Karpas-422 (cell line): Measurements from ENCODE around the gene NT5DC3. TPM values are rescaled to one million over a fixed set of nuclear protein-coding genes. Genes with fewer than 3 reads are reported as not detected.

Experiments
- DNase-seq: peaks from one replicate; pipeline ENCODE4 v3.0.0-alpha.2; 2015
- H2AFZ ChIP-seq: fragments of 200-600 bp; sonication (generic); 2 replicates; pipeline ENCODE4 v1.6.1; 2014; ENCODE audit warnings: antibody characterized with exemption, low read length, mixed read lengths
- H3K27ac ChIP-seq: fragments of 200-600 bp; sonication (generic); 2 replicates; pipeline ENCODE4 v1.5.1; 2014; ENCODE audit warnings: mild to moderate bottlenecking, low read length, moderate library complexity
- H3K27me3 ChIP-seq: fragments of 200-600 bp; sonication (generic); 2 replicates; pipeline ENCODE4 v1.6.1; 2014; ENCODE audit warnings: low read length, mixed read lengths
- H3K36me3 ChIP-seq: fragments of 200-600 bp; sonication (generic); 2 replicates; pipeline ENCODE4 v1.6.1; 2014; ENCODE audit warnings: low read length, mixed read lengths; ENCODE audit not compliant: insufficient read depth
- H3K4me1 ChIP-seq: fragments of 200-600 bp; sonication (generic); 2 replicates; pipeline ENCODE4 v1.6.1; 2014; ENCODE audit warnings: mild to moderate bottlenecking, low read length, mixed read lengths
- H3K4me2 ChIP-seq: fragments of 200-600 bp; sonication (generic); 2 replicates; pipeline ENCODE4 v1.6.1; 2014; ENCODE audit warnings: low read length, low read depth, mild to moderate bottlenecking; ENCODE audit not compliant: poor library complexity, severe bottlenecking
- H3K4me3 ChIP-seq: fragments of 200-600 bp; sonication (generic); 2 replicates; pipeline ENCODE4 v1.5.1; 2014; ENCODE audit warnings: mild to moderate bottlenecking, antibody characterized with exemption, low read length, mixed read lengths
- H3K79me2 ChIP-seq: fragments of 200-600 bp; sonication (generic); 2 replicates; pipeline ENCODE4 v1.6.1; 2014; ENCODE audit warnings: mild to moderate bottlenecking, low read length, mixed read lengths
- H3K9ac ChIP-seq: fragments of 200-600 bp; sonication (generic); 2 replicates; pipeline ENCODE4 v1.6.0; 2014; ENCODE audit warnings: low read length
- H3K9me2 ChIP-seq: fragments of 200-600 bp; sonication (generic), shearing (Covaris generic); replicated peaks from 2 replicates; pipeline ENCODE4 v1.6.0; 2014; ENCODE audit warnings: mild to moderate bottlenecking, low read length, moderate library complexity; ENCODE audit not compliant: insufficient read depth
- H3K9me3 ChIP-seq: fragments of 300-700, 200-600 bp; sonication (generic); 2 replicates; pipeline ENCODE4 v1.6.1; 2014; ENCODE audit warnings: low read length, mixed read lengths
- H4K20me1 ChIP-seq: fragments of 200-600 bp; sonication (generic); 2 replicates; pipeline ENCODE4 v1.6.1; 2014; ENCODE audit warnings: mild to moderate bottlenecking, antibody characterized with exemption, low read length, low read depth; ENCODE audit not compliant: insufficient read depth
- total RNA-seq: library from RNA; depleted of rRNA; stranded (reverse); fragments of >200 nt; shearing (Covaris generic); gene quantifications from 2 replicates; pipeline ENCODE4 v1.2.3, GENCODE V29; 2014; ENCODE audit warnings: low replicate concordance

The NT5DC3 gene
- total RNA-seq, 1 experiment from 2014 or later: 1.7 TPM

DNA sequence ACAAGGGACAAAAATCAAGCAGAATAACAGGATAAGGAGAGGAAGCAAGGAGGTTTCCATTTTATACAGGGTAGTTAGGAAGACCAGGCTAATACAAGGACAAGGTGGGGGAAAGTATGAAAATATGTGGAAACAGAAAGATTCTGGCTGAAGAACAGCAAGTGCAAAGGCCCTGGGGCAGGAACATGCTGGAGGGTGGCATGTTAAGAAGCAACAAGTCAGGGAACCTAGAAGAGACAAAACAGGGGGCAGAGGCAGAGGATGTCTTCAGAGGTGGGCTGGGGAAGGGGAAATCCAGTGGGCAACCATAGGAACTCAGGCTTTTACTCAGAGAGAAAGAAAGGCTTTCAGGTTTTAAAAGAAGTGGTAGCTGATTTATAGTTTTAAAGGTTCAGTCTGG lies 54.8 kb downstream of the NT5DC3 start:
- Histone ChIP-seq H3K27me3 (no peaks in the 10 kb centered on the region), H3K79me2 (no peaks in the 10 kb centered on the region), H3K27ac (no peak overlapping the region), H3K9me3 (no peaks in the 10 kb centered on the region), H3K9me2 (no peaks in the 10 kb centered on the region), H4K20me1 (no peaks in the 10 kb centered on the region), H3K4me2 (no peak overlapping the region), H3K4me3 (no peak overlapping the region), H3K36me3 (no peaks in the 10 kb centered on the region), H3K4me1 (no peaks in the 10 kb centered on the region), H3K9ac (no peak overlapping the region), H2AFZ (no peak overlapping the region)
- no peak for DNase-seq

DNA sequence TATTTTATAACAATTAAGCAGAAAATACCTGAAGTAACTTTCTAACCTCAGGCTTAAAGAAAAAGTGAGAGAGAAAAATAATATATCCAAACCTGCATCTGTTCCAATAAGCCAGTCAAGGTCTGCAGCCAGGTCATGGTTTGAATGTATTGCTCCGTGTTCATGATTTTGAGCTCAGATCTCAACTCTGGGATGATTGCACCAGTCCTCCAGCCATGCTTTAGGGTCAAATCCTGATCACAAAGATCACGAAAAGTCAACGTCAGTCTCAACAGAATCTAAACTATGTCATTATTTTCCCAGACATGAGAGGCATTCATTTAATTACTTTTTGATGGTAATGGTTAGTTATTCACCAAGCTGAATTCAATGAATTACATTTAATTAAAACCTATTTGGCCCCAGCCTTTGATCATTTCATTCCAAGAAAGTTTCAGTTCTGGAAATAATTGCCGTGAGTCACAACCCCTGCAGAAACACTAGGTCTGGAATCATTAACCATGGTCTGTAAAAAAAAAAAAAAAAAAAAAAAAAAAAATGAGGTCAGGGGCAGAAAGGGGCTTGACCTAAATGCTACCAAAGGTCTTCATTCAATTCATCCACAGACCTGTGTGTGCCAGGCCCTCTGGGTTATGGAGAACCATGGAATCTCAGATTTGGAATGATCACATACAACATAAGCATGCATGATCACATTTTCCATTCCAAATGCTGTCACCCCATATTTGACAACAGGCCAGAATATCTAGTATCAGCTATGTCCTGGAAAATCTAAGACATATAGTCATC lies 55.6 kb downstream of the NT5DC3 start:
- Histone ChIP-seq H3K79me2 (no peaks in the 10 kb centered on the region), H3K27ac (no peak overlapping the region), H3K4me2 (no peak overlapping the region), H4K20me1 (no peaks in the 10 kb centered on the region), H3K4me1 (no peaks in the 10 kb centered on the region), H3K4me3 (no peak overlapping the region), H3K36me3 (no peaks in the 10 kb centered on the region), H2AFZ (no peak overlapping the region), H3K9me2 (no peaks in the 10 kb centered on the region), H3K27me3 (no peaks in the 10 kb centered on the region), H3K9ac (no peak overlapping the region), H3K9me3 (no peaks in the 10 kb centered on the region)
- no peak for DNase-seq

DNA sequence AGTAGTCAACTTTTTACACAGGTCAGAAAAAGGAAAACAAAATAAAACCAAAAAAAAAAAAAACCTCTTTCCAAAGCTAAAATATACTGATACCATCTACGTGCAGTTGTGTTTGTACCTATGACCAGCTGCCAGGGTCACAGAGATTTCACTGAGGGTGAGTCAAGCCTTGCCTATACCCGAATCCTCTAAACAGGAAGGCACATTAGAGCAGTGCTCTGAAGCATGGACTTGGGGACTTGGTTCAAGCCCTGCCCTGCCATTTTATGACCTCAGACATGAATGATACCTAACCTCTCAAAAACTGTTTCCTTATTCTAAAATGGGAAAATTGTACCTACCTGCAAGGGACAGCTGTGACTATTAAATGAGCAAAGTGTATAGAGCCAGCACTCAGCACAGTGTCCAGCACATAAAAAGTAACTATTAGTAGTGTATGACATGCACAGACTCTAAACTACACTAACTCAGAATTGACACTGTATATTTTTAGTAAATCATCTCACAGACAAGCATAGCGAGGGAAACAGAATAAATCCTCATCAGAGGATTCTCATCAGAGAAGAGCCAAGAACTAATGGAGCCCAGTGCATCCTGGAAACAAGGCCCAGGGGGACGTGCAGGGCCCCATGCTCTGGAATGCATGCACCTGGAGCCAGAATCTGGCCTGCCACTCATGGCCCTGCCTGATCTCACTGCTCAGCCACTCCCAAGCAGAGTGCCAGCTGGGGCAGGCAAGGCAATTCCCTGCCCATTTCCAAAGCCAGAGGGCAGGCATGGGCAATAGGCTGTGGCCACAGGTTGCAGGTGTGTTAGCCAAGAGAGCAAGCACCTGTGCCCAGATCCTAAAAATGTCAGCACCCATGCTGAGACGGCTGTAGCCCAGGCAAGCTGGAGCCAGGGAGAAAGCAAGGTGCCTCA lies 57.0 kb downstream of the NT5DC3 start:
- no peaks in the 10 kb centered on the region for H3K9me2 ChIP-seq
- H3K4me3 ChIP-seq: no peak overlapping the region
- H3K4me1 ChIP-seq: no peaks in the 10 kb centered on the region
- H4K20me1 ChIP-seq: no peaks in the 10 kb centered on the region
- no peak for DNase-seq
- no peaks in the 10 kb centered on the region for H3K27me3 ChIP-seq
- no peak overlapping the region for H3K9ac ChIP-seq
- no peak overlapping the region for H3K4me2 ChIP-seq
- no peaks in the 10 kb centered on the region for H3K36me3 ChIP-seq
- no peaks in the 10 kb centered on the region for H3K79me2 ChIP-seq
- no peak overlapping the region for H2AFZ ChIP-seq
- no peak overlapping the region for H3K27ac ChIP-seq
- no peaks in the 10 kb centered on the region for H3K9me3 ChIP-seq

DNA sequence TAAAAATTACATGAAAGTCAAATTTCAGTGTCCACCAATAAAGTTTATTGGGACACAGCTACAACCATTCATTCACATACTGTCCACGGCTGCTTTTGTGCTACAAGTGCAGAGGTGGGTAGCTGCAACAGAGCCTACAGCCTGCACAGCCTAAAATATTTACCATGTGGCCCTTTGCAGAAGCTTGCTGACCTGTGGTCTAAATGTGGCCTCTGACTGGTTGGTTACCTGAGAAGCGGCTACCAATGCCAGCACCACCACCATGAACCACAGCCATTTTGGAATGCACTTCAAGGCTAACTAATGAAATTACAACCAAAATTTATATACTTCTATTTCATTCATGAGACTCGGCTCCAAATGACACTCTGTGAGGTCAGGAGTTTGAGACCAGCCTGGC lies 58.6 kb downstream of the NT5DC3 start:
- no peak overlapping the region for H3K27ac ChIP-seq
- no peaks in the 10 kb centered on the region for H3K9me3 ChIP-seq
- H3K4me2 ChIP-seq: no peak overlapping the region
- no peaks in the 10 kb centered on the region for H3K4me1 ChIP-seq
- no peak overlapping the region for H3K9ac ChIP-seq
- no peaks in the 10 kb centered on the region for H3K36me3 ChIP-seq
- no peak overlapping the region for H3K4me3 ChIP-seq
- no peak overlapping the region for H2AFZ ChIP-seq
- H3K27me3 ChIP-seq: no peaks in the 10 kb centered on the region
- no peaks in the 10 kb centered on the region for H3K9me2 ChIP-seq
- no peaks in the 10 kb centered on the region for H4K20me1 ChIP-seq
- DNase-seq: no peak
- no peaks in the 10 kb centered on the region for H3K79me2 ChIP-seq

DNA sequence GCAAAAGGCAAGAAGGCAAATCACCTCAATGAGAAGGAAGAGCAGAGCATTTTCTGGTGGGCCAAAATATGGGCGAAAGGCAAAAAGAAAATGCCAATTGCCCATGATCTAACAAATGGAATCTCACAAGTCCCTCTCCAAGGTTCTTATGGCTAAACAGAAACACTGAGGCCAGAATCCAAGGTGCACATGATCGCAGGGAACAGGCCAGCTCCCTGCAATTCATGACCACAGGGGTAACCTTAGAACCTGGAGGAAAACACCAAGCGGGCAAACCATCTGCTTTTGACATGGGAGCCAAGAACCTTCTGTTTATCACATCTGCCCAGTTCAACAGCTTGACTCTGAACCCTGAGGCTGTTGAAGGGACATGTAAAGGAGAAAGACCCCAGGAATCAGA lies 60.0 kb downstream of the NT5DC3 start:
- Histone ChIP-seq H4K20me1 (no peaks in the 10 kb centered on the region), H3K36me3 (no peaks in the 10 kb centered on the region), H3K4me3 (no peak overlapping the region), H3K9me3 (no peaks in the 10 kb centered on the region), H3K9ac (no peak overlapping the region), H2AFZ (no peak overlapping the region), H3K9me2 (no peaks in the 10 kb centered on the region), H3K79me2 (no peaks in the 10 kb centered on the region), H3K27me3 (no peaks in the 10 kb centered on the region), H3K4me1 (no peaks in the 10 kb centered on the region), H3K27ac (no peak overlapping the region), H3K4me2 (no peak overlapping the region)
- DNase-seq: no peak

DNA sequence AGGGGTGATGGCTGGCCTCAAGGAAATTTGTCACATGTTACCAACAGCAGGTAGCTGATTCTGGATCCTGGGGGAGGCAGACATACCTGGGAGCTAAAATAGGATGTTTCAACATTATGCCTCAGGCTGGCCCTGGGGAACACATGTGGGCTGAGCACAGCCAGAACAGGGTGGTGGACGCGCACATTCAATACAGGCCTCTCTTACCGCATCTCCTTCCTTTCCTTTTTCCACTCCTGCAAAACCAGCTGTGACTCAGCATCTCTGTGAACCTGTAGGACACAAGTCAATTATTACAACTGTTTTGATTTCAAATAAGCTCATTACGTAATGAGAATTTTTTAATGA lies 61.0 kb downstream of the NT5DC3 start:
- no peak for DNase-seq
- Histone ChIP-seq H3K4me2 (no peak overlapping the region), H3K9ac (no peak overlapping the region), H4K20me1 (no peaks in the 10 kb centered on the region), H3K4me3 (no peak overlapping the region), H3K27ac (no peak overlapping the region), H3K9me3 (no peaks in the 10 kb centered on the region), H3K9me2 (no peaks in the 10 kb centered on the region), H3K27me3 (no peaks in the 10 kb centered on the region), H3K36me3 (no peaks in the 10 kb centered on the region), H3K4me1 (no peaks in the 10 kb centered on the region), H3K79me2 (no peaks in the 10 kb centered on the region), H2AFZ (no peak overlapping the region)

DNA sequence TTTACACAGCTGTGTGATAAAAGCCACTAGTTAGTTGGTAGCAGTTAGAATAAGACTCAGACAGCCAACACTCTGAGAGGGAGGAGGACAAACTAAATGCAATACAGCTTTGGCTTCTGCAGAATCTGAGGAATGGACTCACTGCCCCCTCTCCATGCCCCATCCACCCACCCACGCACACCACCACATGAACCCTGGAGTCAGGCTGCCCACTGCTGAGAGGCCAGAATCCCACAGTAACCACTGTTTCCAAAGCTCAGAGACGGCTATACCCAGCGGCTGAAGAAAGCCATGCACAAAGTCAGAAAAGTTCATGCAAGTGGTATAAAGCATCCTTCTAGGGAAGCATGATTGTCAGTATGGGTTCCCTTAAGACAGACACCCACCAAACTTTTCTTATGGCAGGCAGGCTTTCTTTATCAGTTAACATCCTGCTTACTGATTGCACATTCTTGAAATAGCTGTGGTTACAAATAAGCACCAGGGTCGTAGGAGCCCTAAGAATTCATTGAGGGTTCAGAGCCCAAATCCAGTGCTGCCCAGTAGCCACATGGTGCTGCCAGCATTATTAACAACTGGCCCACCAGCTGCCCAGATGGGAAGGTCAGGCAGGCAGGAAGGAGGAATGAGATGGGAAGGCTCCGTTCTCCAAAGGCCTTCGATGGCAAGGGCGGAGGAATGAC lies 61.5 kb downstream of the NT5DC3 start:
- Histone ChIP-seq H2AFZ (no peak overlapping the region), H3K79me2 (no peaks in the 10 kb centered on the region), H3K27ac (no peak overlapping the region), H3K27me3 (no peaks in the 10 kb centered on the region), H3K9ac (no peak overlapping the region), H4K20me1 (no peaks in the 10 kb centered on the region), H3K36me3 (no peaks in the 10 kb centered on the region), H3K4me3 (no peak overlapping the region), H3K4me1 (no peaks in the 10 kb centered on the region), H3K9me2 (no peaks in the 10 kb centered on the region), H3K9me3 (no peaks in the 10 kb centered on the region), H3K4me2 (no peak overlapping the region)
- DNase-seq: no peak

DNA sequence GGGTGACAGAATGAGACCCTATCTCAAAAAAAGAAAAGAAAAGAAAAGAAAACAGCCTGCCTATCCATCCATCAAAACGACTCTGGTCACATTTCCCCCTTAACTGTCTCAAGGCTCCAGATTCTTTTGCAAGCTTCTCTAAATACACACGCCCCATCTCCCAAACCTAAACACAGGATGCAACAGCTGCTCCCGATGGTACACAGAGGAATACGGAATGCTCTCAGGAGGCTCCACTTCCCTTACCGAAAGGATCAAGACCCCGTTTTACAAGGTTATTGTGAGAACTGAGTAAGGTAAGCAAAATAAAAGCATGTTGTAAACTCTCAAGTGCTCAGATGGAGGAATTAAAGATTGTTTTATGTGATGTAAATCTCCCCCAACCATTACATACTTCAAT lies 62.3 kb downstream of the NT5DC3 start:
- Histone ChIP-seq H2AFZ (no peak overlapping the region), H3K9me3 (no peaks in the 10 kb centered on the region), H4K20me1 (no peaks in the 10 kb centered on the region), H3K4me2 (no peak overlapping the region), H3K9me2 (no peaks in the 10 kb centered on the region), H3K4me3 (no peak overlapping the region), H3K79me2 (no peaks in the 10 kb centered on the region), H3K9ac (no peak overlapping the region), H3K36me3 (no peaks in the 10 kb centered on the region), H3K27me3 (no peaks in the 10 kb centered on the region), H3K27ac (no peak overlapping the region), H3K4me1 (no peaks in the 10 kb centered on the region)
- DNase-seq: no peak
